CD1c-positive myeloid dendritic cell (primary cell): Measurements from ENCODE around the gene ATP8B3.

Experiments
- DNase-seq: peaks from one replicate; pipeline ENCODE4 v3.0.0-alpha.2; 2016; ENCODE audit errors: extremely low spot score

The ATP8B3 gene

DNA sequence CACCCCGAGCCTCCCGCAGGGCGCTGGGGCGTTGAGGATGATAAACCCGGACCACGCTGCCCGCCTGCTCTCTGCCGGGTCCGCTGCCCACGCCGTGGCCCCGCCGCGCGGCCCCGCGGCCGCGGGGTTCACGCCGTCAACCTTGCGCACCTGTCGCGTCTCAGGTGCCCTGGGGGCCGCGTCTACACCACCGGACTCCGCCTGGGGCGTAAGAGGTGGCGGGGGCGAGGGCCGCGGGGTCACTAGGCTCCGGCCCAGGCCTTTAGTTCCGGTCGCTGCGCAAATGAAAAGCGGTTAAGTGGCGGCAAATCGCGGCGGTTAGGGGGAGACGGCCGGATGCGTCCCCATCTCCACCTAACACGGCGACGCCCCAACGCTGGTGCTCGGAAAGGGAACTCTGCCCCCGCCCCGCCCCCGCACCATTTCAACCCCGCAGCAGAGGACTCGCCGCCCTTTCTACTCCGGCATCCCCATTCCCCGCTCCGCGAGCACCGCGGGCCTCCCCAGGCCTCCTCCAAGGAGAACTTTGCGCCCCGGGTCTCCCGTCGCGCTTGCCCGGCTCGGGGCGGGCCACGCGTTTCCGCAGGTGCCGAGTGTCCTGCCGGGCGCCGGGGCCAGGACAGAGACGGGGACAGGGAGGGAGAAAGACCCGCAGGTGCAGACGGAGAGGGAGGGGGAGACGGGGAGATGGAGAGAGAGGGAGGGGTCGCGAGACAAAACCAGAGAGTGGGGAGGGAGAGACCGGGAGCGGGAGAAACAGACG lies 54.4 kb downstream of the ATP8B3 start:
- no peak for DNase-seq

DNA sequence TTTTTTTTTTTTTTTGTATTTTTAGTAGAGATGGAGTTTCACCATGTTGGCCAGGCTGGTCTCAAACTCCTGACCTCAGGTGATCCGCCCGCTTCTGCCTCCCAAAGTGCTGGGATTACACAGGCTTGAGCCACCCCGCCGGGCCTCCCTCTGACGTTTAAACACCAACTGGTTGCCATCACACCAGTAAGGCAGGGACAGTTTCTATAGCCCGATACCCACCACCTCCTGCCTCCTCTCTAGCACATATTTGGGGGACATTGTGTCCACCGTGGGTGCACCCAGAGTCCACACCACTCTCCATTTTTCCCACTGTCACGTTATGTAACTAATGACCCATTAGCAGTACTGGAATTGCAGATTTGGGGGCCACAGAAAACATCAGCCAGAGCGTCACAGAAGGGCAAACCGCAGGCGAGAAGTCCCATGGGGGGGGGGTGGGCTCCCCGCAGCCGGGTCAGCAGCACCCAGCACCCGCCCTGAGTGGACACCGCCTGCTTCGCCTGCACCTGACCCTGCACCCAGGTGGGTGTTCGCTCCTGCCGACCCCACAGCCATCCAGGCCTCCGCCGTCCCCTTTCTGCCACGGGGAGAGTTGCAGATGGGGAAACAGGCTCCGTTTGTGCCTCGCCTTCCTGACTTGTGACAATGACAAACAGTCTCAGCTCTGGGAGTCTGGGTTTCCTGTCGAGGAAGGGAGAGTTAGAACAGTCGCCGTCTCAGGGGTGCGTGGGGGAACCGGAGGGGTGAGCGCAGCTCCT lies 55.2 kb downstream of the ATP8B3 start:
- DNase-seq, result no peak

DNA sequence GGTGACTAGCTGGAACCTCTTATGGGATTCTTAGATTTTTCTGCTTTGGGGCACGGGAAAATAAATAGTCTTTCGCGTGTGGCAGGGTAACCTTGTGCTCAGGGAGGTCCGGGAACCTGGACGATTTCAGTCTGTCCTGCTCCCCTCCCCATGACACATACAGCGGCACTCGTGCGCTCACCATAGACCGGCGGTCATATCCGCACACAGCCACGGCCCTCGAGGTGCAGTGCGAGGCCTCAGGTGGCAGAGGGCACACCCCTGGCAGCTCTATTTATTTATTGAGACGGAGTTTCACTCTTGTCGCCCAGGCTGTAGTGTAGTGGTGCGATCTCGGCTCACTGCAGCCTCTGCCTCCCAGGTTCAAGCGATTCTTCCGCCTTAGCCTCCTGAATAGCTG lies 55.8 kb downstream of the ATP8B3 start:
- DNase-seq, result no peak

DNA sequence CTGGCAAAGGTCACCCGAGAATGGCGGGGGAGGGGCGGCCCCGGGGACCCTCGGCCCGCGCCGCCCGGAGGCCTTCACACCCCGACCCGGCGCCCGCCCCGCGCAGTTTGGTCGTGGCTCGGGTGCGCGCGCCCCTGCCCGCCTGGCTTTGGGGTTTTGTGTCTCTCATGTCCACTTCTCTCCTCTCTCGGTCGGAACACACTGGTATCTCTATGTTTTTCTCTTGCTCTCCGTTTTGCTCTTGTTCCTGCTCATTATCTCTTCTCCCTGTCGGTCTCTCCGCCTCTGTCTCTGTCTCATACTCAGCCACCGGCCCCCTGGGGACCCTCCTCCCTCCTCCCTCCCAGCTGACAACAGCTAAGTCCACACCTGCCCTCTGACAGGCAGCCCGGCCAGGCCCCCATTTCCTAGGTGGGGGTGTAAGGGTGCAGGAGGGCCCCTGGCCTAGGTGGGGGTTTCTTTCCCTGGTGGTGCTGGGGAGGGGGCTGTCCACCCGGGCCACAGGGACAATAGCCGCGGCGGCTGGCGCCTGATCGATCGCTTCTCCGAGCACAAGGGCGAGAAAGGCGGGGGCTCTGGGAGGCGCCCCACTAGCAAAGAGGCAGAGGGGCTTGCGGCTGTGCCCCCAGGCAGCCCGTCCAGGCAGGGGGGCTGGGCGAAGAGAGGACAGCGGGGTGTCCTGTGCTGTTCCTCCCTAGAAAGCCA lies 56.5 kb downstream of the ATP8B3 start:
- no peak for DNase-seq

DNA sequence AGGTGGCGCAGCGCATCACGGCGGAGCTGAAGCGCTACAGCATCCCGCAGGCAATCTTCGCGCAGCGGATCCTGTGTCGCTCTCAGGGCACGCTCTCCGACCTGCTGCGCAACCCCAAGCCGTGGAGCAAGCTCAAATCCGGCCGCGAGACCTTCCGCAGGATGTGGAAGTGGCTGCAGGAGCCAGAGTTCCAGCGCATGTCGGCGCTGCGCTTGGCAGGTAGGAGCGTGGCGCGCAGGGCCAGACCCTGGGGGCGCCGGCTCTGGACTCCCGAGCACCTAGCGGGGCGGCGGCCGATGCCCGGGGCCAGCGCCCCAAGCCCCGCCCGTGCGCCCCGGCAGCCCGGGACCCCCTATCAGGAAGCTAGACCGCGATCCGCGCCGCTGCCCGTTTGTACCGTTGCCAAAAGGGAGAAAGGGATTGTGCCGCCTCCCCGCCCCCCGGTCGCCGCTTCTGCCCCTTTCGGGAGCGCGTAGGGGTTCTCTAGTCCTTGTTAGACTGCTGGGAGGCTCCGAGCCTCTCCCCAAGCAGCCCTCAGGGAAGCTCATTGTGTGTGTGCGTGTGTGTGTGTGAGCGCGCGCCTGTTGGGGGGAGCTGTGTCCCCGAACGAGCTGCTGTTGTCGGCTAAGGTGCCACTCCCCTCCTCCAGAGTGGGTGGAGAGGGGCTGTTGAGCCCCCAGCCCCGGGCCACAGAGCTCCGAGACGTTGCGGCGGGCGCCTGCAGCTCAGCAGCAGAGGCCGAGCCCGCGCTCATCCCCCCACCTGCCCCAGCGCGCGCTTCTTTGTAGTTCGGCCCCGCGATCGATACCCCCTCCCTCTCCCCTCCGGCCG lies 57.2 kb downstream of the ATP8B3 start:
- DNase-seq, result no peak

DNA sequence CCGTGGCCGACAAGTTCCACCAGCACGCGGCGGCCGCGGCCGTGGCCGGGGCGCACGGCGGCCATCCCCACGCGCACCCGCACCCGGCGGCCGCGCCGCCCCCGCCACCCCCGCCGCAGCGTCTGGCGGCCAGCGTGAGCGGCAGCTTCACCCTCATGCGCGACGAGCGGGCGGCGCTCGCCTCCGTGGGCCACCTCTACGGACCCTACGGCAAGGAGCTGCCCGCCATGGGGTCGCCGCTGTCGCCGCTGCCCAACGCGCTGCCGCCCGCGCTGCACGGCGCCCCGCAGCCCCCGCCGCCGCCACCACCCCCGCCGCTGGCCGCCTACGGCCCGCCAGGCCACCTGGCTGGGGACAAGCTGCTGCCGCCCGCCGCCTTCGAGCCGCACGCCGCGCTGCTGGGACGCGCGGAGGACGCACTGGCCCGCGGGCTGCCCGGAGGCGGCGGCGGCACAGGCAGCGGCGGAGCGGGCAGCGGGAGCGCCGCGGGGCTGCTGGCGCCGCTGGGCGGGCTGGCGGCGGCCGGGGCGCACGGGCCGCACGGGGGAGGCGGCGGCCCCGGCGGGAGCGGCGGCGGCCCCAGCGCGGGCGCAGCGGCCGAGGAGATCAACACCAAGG lies 57.9 kb downstream of the ATP8B3 start:
- DNase-seq, result no peak

DNA sequence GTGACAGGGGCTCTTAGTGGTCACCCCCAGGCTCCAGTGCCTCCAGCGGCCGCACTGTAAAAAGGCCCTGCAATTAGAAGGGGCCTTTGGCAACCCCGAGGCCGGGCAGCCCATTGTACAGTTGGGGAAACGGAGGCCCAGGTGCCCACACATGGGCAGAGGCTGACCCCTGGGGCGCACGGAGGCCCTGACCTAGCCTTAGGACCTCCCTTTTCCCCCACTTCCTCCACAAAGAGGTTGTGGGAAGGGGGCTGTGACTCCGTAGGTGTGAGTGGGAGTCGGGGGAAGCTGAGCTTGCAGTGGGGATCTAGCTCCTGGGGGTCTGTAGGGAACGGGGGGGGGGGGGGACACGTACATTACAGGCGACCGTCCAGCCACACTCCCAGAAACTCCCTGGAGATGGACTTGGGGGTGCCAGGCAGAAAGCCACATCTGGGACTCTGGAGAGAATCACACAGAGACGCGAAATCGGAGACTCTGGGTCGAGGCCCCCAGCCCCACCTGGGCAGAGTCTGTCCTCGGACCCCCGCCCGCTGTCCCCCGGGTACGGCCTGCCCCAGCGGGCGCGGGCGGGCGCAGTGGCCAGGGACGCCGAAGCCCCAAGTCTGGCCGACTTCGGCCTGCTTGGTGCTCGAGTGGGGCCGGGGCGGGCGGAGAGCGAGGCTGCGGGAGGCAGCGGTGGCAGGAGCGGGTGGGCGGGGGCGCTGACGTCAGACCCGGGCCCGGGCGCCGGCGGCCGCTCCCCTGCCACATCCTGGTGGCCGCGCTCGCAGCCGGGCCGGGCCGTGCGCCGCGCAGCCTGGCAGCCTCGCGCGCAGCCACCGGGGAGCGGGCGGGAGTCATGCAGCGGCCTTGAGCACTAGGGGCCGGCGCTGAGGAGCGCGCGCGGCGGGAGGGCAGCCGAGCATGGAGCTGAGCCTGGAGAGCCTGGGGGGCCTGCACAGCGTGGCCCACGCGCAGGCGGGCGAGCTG lies 59.0 kb downstream of the ATP8B3 start, which contains the start of gene ONECUT3:
TSS of gene ONECUT3 (plus strand) at position 750 of the 972 bp plus-strand sequence. CDS start at position 907, 157 bp downstream.
- no peak for DNase-seq

DNA sequence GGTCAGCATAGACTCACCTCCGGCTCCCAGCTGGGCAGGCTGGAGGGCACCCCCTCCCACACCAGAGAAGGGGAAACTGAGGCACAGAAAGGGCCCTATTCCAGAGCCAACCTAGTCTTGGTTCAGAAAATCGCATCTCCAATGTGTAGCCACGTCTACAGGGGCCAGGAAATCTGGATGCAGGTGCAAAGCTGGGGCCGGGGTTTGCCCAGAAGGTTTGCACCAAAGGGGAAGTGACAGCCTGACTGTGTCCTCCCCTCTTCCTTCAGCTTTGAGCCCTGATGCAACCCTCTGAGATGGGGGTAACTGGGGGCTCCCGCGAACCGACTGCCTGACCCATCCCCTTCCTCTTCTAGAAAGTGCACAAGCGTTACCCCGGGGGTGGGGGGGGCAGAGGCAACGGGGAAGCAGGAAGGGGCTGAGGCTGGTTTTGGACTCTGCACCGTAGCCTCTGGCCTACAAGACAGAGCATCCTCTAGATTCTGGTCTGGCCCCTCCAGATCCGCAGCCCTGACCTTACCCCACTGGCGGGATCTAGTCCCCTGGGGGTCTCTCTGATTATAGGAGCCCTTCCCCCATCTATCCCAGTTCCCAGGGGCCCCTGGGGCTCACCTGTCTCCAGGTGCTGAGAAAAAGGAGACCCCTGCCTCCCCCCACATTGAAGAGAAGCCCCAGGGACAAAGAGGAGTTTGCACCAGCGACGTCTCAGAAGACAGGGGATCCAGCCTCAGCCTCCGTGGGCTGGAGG lies 59.9 kb downstream of the ATP8B3 start:
- DNase-seq, result no peak

DNA sequence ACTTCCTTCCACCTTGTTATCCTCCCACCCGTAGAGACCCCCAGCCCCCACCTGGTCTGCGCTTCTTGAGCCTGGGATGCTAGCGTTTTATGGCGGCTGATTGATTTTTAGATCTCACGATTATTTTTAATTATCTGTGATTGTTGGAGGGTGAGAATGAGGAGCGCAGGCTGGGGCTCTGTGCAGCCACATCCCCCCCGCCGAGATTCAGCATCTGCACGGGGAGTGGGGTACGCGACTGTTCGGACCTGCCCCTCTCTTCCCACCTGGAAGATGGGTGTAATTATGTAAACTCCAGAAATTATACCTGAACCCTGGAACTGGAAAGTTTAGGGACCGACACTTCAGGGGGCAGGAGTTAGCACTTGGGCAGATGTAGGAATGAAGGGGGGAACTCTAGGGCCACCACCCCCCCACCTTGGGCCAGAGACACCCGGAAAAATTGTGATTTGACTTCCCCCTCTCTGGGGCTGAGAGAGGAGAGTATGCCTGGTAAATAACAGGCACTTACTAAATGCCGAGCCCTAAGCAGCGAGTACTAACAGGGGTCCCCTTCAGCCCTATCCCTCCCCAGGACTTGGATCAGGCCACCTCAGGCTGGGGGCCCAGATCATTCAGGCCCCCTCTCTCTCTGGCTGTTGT lies 60.6 kb downstream of the ATP8B3 start:
- no peak for DNase-seq

DNA sequence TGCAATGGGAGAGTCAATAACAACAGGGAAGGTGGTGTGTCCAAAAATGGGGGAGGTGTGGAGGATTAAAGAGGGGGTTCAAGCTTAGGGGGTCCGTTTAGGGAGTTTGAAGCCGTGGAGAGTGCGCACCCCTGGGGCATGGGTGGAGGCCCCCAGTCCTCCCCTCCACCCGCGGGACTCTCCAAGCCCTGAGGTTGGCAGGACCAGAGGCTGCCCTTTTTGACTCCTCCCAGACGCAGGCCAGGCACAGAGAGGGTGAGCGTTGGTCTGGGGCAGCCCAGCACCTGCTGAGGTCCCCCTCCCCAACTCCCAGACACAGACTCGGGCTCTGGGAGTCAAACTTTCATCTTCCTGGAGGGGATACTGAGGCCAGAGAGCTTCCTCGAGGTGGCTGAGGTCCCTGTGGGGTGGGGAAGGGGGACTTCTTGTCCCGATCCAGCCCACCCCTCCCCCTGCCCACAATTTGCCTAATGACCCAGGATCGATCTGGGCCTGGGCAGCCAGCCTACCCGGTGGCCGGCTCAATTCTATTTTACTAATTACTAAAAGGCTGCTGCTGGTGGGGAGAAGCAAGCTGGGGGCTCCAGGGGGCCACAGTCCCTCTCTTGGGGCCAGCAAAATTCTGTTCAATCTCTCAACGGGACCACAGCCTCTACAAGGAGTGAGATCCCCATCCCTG lies 61.6 kb downstream of the ATP8B3 start:
- no peak for DNase-seq

DNA sequence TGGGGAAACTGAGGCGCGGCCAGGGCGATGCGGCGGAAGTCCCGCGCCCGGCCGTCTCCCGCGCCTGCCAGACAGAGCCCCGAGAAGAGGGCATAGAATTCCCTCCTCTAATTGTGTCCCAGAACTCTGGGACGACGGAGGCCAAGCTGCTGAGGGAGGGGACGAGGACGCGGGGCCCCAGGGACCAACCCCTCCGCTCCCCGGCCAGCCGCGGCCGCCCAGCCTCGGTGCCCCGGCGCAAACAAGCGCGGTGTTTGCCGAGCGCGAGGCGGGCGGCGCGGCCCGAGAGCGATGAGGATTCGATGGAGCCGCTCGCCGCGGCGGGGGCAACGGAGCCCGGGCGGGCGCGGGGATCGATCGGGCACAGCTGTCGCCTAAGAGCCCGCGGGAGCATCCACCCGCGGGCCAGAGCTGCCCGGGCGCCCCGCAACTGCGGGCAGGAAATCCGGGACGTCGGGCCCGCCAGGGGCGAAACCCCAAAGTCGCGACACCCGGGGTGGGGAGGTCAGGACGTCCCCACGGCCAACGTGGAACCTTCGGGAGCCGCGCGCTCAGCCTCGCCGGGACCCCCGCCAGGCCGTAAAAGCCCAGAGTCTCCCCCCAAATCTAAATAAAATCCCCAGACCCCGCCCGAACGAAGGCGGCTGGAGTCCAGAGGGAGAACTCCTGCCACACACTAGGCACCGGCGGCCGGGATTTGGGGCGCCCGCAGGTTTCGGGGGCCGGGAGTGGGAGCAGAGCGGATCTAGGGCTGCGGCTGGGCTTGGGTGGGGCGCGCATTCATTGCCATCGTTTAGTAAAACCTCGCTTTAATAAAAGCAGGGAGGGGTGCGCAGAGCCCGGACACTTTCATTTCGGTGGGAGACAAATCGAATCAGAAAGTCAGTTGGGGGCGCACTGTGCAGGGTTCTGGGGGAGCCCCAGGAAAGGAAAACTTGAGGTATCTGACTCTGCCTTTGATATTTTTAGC lies 62.4 kb downstream of the ATP8B3 start:
- DNase-seq, result no peak

DNA sequence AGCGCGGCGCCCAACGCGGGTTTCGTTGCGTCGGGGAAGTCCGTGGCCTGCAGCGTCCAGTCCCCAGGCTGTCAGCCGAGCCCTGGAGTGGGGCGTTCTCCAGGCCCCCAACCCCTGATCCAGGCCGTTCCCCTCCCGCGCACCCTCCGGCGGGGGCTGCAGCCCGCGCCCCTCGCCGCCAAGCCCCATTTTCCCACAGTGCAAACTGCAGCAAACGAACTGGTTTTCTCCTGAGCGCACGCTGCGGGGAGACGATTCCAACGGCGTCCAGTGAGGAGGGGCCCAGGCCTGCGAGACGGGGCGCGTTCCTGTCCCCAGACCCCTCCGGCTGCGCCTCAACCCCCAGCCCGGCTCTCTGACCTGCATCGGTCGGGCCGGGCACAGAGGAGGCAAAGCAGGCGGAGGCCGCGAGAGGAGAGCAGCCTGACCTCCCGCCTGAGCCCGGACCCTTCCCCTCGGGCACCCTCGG lies 63.2 kb downstream of the ATP8B3 start:
- DNase-seq, result no peak

DNA sequence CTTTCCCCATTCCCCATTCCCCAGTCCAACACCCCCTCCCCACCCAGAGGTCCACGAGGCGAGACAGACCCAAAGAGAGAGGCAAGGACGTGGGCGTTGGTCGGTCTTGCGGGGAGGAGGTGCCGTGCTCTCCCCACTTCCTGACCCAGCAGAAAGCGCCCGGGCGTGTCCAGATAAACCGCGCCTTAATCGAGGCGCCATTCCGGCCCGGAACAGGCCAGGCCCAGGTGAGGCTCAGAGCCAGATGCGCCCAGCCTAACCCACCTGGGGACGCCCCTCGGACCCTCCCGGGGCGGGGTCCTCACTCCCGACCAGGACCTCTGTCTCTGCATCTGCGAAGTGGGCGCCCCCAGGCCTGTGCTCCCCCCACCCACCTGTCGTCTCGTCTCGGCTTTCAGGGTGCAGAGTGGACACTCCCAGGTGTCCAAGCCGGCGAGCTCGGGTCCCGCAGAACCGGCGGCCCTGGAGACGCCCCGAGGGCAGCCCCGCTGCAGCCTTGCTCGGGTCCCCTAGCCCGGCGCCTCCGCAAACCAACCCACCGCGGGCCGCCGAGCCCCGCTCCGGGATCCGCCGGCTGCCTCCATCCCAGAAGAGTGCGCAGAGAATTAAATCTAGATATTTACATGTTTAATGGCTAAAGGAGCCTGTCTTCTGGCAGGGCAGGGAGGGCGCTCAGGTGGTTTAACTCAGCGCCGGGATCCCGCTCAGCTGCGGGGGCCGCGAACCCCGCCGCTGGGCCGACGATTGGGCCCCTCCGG lies 63.8 kb downstream of the ATP8B3 start:
- DNase-seq, result no peak

DNA sequence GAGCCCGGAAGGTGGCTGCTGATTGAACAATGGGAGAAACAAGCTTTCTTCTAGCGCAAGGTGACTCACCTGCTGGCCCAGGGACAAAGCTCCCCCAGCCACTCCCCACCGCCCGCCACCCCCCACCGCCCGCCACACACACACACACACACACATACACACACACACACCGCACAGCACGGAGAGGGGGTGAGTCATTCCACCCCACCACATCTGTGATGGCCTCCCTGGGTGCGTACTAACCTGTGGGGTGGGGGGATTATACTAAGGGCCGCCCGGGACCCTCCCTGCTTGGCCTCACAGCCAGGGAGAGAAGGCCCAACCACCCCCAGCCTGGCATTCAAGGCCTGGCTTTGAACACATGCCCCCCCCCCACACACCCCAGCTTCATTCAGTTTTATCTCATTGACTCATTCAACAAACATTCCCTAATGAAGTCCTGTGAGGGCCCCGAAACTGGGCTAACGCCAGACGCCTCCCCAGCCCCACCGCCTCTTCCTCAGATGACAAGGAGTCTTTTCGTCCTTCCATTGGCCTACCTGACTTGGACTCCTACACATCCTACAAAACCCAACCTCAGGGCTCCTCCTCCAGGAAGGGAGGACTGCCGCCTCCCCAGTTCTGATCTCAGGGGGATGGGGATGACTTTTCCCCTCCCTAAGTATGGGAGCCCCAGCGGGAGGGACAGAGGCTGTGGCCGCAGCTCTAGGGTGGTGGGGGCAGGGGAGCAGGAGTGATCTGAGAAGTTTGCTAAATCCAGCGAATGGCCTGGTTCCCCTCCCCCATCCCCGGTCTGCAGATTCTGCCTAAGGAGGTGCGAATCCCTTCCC lies 64.6 kb downstream of the ATP8B3 start:
- DNase-seq, result no peak
